HG02981 (cell line): ENCODE measurements around the gene ADGRA1.
"Not testable (repeated sequence)": the region's sequence is repeated elsewhere in the genome, so short reads cannot be mapped to it uniquely, and the experiment has no call there.

Experiments
- ATAC-seq: cut with Tn5 transposase; IDR thresholded peaks from one replicate; pipeline ENCODE4 v1.9.1; 2021; ENCODE audit warnings: mild to moderate bottlenecking, moderate library complexity; ENCODE audit not compliant: unreplicated experiment

The ADGRA1 gene

DNA sequence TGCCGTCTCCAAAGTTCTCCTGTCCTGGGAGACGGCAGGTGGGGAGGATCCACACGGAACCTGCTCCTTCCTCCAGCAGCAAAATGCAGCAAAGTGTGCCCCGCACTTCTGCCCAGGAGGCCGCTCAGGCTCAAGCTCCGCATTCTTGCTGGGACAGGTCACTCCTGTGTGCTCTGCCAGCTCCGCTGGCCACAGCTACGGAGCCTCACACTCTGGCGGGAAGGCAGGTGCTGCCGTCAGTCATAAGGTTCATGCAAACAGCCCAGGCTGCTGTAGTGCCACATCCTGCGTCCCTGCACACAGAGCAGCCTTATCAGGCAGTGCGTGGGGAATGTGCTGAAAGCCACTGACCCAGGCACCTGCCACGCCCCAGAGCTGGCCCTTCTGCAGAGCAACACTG is 22.4 kb downstream of the ADGRA1 start:
- ATAC-seq = no peak

DNA sequence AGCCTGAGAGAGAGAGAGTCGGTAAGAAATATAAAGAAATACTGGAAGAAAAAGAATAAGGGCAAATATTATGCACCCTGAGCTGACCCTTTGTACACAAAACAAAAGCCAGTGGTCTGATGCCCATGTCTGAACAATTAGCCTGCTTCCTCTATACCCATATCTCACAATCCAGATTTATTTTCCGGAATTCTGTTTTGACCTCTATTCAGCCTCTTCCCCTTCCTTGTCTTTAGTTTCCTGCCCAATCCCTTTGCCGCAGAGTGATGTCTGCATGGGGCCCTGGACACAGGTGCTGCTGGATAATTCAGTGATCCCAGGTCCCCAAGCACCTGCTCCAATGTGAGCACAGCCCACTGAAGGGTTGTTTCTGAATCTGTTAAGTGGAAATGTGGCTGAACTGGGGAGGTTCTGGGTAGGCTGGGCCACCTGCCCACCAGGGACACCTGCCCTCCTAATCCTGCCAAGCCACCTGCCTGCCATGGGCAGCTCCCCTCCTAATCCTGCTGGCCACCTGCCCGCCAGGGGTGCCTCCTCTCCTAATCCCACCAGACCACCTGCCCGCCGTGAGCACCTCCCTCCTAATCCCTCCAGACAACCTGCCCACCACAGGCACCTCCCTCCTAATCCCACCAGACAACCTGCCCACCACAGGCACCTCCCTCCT is 23.0 kb downstream of the ADGRA1 start:
- no peak for ATAC-seq

DNA sequence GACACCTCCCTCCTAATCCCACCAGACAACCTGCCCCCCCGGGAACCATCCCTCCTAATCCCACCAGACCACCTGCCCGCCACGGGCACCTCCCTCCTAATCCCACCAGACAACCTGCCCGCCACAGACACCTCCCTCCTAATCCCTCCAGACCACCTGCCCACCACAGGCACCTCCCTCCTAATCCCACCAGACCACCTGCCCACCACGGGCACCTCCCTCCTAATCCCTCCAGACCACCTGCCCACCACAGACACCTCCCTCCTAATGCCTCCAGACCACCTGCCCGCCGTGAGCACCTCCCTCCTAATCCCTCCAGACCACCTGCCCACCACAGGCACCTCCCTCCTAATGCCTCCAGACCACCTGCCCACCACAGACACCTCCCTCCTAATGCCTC is 23.9 kb downstream of the ADGRA1 start:
- ATAC-seq = not testable (repeated sequence)

DNA sequence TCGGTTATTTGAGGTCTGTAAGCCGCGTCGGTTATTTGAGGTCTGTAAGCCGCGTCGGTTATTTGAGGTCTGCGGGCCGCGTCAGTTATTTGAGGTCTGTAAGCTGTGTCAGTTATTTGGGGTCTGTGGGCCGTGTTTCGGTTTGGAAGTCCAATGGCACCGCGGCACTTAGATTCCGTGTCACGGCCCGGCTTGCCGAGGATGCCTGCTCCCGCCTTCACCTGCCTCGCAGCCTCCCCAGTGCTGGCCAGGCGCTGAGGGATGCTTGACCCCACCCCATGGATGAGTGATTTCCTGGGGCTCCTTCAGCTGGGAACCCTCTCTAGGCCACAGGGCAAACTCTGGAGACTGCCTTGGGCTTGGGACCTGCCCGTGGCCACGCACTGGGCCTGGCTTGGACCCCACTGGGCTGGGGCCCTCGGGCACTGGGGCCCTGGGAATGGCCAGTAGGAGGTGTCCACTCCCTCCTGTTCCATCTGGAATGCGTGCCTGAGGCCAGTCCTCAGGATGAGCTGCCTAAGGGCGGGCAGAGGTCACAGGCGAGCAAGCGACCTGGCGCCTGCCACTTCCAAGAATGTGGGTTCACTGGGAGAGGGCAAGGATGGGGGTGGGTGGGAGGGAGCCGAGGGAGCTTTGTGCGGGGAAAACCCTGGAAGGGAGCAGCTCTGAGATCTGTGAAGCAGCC is 25.6 kb downstream of the ADGRA1 start:
- ATAC-seq = no peak

DNA sequence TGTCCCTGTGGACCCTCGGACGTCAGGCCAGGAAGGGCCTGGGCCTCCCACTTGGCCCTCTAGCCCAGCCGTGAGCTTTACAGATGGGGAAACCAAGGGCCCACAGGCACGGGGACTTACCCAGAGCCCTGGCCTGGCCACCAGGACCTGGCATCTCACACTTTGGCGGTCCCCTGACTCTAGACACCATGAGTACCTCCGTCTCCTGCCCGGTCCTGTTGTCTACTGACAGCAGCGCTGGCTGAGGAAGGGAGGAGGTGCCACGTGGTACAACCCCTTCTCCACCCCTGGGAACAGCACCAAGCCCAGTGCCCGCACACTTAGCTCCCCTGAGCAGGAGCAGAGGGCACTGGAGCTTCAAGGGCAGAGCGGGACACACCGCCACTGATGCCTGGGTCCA is 26.1 kb downstream of the ADGRA1 start:
- ATAC-seq = no peak

DNA sequence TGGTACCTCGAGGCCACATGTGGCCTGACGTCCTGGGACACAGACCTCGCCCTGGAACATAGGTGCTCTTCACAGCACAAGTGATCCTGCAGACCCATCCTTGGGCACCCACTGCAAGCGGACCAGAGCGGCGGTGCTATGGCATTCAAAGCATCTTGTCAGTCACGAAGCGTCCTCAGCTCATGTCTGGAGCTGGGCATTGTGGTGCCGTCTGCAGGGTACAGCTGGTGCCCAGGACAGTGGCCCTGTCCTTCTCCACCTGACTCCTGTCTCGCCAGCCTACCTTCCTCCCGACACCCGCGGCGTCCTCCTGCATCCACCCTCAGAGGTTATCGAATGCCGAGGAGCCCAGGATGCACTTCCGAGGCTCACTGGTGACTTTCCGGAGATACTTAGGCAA is 26.5 kb downstream of the ADGRA1 start:
- ATAC-seq = no peak

DNA sequence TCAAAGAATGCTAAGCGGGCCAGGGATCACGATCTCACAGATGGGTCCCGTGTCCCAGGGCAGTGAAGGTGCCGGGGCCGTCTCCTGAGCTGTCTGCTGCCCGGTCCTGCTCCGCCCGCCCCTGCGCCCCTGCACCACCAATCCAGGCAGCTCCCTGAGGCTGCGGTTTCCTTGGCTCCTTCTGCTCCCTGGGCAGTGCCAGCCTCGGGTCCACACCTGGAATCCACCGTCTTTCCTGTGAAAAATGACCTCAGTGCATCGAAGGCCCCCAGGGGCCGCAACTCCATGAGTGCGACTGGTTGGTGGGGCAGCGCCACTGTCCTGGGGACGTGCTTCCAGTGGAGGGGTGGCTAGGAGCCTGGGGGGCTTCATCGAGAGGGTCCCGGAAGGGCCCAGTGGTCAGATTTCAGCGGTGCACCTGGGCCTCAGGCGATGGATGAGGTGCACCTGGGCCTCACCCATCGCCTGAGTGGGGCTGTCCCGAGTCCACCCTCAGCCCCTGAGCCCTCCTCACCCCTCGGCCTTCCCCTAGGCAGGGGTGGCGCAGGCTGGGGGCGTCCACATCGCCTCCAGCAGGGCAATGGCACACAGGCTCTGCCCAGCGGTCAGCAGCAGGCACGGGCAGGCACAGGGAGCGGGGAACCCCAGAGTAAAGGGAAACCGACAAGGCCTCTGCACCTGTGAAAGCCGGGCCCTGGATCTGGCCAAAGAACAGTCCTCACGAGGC is 27.2 kb downstream of the ADGRA1 start:
- ATAC-seq = no peak

DNA sequence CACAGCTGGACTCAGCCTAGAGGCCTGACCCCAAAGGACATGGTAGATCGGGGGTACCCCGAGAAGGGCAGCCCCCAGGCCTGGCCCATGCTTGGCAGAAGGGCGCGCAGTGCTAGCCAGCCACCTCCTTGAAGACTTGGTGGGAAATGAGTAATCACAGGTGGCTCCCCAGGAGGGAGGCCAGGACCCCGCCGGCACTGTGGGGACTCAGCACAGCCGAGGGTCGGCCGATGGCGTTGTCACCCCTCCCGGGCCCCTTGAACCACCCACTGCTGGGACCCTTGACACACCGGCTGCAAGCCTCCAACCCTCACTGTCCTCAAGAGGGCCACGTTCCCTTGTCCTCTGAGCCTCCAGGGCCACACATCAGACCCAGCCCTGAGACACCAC is 27.7 kb downstream of the ADGRA1 start:
- ATAC-seq = no peak

DNA sequence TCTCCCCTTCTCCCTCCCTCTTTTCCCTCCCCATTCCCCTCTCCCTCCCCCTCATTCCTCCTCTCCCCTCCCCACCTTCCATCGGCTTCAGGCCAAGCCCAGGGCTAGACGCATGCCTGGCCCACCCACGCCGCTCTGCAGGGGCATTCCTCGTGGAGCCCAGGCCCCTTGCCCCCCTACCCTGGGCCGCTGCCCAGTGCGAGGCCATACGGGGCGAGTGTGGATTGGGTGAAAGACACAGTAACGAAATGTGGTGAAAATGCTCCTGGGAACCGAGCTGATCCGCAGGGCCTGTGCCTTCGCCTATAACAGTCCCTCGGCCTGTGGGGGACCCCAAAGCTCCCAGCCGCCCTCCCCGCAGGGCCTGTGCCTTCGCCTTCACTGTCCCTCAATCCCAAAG is 28.3 kb downstream of the ADGRA1 start:
- ATAC-seq = no peak

DNA sequence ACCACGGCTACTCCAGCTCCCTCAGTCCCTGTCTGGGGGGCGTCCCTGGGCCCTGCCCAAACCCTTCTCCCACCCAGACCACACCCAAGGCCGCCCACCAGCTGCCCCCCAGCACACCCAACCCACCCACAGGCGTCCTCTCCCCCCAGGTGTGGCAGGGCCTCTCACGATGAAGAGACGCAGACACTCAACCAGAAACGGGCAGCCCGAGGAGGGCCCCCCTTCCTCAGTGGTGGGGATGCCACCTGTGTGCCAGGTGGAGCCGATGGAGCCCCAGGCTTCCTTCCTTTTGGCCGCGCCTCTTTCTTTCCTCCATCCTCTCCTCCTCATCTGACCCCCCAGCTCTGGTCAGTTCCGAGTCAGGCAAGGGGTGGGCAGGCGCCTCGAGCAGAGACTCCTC is 28.7 kb downstream of the ADGRA1 start:
- no peak for ATAC-seq

DNA sequence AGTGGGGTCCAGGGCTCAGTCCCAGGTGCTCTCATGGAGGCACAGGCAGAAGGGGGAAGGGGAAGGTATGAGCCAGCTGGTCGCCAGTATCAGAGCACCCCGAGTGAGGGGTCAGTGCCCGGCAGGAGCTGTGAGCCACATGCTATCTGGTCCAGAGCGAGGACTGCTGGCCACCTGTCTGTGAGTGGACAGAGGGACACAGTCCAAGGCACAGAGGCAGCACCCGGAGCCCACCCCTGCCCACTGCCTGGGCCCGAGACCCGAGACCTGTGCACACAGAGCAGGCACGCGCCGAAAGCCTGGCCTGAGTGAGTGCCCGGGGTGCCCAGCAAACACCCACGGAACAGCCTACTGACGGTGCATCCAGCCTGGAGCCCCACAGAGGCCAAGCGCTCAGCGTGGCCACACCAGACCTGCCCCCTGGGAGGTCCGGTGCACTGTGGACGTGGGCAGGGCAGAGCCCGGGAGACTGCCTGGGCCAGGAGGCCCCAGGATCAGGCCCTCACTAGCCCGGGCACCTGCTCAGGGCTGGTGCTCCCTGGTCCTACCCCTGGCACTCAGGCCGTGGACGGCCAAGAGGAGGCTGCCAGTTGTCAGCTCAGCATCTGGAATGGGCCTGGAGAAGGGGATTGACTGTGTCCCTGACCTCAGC is 29.4 kb downstream of the ADGRA1 start:
- no peak for ATAC-seq

DNA sequence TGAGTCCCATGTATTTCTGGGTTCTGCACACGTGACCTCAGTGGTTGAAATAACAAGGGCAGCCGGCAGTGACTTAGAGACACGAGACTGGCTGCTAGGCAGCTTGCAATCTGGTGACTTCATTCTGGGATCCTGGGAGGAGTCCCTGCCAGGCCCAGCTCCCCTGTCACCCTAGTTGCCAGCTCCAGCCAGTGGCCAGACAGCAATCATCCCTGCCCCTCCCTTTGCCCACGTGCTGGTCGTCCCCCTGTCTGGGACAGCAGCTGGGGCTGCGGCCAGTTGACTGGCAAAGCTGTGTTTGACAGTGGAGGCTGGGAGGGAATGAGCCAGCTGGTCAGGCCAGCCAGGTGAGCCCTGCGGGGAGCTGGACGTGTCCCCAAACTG is 30.0 kb downstream of the ADGRA1 start:
- ATAC-seq = no peak

DNA sequence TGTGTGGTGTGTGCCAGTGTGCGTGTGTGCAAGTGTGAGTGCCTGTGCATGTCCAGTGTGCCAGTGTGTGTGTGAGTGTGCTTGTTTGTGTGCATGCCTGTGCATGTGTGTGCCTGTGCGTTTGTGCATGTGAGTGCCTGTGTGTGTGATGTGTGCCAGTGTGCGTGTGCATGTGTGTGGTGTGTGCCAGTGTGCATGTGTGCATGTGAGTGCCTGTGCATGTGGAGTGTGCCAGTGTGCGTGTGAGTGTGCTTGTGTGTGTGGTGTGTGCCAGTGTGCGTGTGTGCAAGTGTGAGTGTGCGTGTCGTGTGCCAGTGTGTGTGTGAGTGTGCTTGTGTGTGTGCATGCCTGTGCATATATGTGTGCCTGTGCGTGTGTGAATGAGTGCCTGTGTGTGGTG is 33.8 kb downstream of the ADGRA1 start:
- no peak for ATAC-seq

DNA sequence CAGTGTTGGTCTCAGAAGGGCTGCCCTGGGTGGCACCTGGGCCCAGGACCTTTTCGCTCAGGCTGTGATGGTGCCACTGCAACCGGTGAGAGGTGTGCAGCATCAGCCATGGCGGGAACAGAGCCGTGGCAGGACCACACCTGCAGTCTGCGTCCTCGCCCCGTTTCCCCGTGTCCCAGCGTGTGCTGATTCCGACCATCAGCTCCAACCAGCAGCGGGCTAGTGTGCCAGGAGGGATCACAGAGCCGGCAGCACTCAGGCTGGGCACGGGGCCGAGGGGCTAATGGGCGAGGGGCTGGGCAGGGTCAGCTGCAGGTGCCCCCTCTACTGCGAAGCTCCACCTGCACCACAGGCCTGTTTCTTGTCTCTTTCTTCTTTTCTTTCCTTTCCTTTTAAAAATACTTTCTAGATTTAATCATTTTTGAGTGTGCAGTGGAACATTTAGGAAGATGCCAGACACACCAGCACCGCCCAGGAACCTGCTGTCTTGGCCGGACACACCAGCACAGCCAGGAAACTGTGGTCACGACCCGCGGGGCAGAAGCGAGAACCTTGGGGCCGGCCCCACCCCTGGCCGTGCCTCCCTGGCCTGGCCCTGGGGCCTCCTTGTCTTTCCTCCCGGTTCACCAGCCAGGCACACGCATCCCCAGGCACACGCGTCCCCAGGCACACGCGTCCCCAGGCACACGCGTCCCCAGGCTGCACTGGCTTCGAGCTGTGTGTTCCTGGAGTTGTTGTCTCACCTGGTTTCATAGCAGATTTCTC is 34.6 kb downstream of the ADGRA1 start:
- no peak for ATAC-seq

DNA sequence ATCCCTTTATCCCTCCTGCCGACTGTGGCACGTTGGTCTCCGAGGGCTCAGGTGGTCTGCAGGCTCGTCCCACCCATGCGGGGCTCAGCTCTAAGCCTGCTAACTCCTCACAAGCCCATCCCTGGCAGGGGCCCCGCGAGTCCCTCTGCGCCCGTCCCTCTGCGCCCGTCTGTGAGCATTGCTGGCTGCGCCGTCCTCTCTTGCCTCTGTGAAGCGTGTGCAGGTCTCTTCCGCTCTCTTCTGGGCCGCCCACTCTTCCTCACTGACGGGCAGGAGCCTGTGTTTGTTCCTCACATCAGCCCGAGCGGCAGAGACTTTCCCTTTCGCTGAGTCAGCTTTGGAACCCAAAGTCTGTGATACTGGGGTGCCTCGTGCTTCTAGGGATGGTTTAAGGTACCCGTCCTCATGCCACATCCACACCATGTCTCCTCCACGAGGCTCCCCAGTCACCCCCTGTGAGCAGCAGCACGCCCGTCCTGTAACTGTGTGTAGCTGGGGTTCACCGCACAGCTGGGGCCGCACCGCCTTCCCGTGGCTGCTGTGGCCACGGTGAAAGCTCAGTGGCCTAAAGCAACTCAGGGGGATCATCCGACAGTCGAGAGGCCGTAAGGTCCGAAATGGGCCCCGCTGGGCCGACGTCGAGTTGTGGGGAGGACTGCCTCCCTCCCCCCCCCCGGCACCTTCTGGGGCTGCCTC is 35.5 kb downstream of the ADGRA1 start:
- no peak for ATAC-seq

DNA sequence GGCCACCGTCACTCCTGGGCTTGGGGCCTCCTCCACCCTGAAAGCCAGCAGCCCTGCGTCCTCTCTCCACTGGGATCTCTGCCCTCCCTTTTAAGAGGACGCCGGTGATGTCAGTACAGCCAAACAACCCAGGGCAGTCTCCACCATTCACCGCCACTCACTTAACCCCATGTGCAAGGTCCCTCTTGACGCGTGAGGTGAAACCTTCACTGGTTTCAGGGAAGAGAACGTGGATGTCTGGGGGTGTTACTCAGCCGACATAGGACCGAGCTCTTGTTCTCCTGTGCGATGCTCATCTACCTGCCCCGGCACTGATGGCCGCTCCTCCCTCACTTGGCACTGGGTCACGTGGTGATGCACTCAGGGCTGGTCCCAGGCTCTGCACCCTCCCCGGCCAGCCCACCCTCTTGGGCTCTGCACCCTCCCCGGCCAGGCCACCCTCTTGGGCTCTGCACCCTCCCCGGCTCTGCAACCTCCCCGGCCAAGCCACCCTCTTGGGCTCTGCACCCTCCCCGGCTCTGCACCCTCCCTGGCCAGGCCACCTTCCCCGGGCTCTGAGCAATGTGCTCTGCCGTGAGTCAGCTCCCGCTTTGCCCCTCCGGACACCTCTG is 36.1 kb downstream of the ADGRA1 start:
- no peak for ATAC-seq

DNA sequence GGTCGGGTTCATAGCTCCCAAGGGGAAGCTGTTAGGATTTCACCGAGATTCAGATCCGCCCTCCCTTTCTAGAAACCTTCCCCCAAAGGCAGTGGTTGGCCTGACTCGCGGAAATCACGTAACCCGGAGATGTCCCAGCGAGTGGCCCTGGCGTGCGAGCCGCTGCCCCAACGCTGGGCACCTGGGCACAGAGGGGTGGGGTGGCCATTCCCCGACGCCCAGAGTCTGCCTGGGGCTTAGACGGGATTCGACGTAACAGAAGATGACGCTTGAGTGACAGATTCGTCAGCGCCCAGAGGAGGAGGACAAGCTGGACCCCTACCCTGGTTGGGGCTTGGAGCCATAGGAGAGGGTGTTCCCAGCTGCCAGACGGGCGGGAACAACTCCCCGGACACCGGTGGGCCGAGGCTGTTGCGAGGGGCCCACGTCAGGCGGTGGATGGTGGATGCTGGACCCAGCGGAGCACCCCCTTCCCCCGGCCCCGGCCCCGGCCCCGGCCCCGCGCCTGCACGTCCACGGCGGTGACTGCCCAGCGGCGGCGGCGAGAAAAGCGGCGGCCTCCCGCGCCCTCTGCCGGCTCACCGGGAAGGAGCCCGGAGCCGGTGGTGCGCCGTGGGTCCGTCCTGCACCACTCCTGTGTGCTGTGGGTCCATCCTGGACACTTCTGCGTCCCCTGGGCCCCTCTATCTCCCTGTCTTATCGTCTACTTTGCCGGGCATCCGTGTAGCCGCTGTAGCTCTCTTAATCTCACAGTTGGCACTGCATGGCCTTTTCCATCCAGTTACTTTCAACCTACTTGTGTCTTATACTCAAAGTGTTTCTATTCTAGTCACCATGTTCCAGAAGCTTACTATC is 36.9 kb downstream of the ADGRA1 start:
- no peak for ATAC-seq

DNA sequence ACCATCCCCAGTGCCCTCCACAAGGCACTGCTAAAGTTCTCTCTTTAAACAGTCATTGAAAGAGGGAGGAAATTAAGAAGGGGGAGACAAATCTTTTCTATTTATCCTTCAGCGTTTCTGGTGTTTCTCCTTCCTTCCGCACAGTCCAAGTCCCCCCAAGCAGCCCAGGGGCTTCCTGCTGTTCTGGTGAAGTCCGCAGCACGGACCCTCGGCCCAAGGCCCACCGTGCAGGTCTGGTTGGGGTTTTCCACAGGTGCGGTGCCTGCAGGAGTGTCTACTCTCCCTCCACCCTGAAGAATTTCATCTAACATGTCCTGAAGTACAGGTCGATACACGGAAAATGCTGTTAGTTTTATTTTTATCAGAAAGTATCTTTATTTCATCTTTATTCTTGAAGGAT is 38.2 kb downstream of the ADGRA1 start:
- no peak for ATAC-seq
